ENCODE data around the gene NES.

The NES gene

DNA sequence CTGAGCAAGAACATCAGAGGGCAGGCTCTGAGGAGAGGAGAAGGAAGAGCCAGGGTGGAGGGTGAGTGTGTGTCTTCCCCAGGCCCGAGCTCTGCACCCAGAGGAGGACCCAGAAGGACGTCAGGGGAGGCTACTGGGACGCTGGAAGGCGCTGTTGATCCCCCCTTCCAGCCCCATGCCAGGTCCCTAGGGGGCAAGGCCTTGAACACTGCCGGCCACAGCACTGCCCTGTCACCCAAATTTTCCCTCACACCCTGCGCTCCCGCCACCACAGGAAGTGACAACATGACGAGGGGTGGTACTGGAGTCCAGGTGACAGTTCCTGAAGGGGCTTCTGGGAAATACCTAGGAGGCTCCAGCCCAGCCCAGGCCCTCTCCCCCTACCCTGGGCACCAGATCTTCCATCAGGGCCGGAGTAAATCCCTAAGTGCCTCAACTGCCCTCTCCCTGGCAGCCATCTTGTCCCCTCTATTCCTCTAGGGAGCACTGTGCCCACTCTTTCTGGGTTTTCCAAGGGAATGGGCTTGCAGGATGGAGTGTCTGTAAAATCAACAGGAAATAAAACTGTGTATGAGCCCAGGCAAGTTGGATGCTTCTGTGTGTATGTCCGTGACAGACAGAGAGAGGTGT lies 18.1 kb downstream of the NES start:
- no peak for TF ChIP-seq CTCF (conservative IDR thresholded peaks at IDR 0.05)
- no peak overlapping the region for H3K27ac ChIP-seq

GRCh38 chr1:156658496-156658895 lies 18.7 kb downstream of the NES start:
- no peak overlapping the region for H3K27ac ChIP-seq
- TF ChIP-seq CTCF (conservative IDR thresholded peaks at IDR 0.05), result no peak

- no peak overlapping the region for H3K27ac ChIP-seq
- peak; percentile 7 for TF ChIP-seq CTCF (conservative IDR thresholded peaks at IDR 0.05)
These were observed 19.4 kb downstream of the NES start for GRCh38 chr1:156657741-156658319.

DNA sequence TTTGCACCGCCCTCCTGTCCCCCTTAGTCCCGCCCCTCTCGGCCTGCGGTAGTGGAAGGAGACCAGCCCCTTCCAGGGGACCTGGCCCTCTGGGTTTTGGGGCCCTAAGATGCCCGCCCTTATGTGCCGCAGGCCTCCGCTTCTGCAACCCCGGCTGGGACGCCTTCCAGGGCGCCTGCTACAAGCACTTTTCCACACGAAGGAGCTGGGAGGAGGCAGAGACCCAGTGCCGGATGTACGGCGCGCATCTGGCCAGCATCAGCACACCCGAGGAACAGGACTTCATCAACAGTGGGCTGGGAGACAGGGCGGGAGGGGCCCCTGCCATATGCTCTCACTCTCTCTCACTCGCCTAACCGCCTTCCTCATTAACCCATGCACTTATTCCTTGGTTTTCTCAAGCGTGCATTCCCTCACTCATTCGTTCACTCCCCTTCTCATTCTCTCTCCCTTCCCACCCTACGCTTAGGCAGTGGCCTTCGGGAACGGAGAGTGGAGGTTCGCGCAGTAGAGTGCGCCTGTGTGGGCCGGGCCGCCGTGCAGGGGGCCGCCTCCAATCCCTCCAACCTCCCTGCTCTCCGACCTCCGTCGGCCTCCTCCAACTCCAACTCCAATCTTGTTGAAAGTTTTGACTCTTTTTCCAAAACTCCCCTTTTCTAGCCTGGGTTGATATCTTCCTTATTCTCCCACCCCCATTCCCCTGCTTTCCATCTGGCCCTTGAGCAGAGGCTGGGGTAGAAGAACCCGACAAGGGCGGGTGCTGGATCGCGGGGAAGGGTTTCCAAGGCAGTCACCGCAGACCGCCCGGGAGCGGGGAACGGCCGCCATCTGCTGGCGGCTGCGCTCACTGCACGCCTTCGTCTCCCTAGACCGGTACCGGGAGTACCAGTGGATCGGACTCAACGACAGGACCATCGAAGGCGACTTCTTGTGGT lies 20.1 kb downstream of the NES start:
- H3K27ac ChIP-seq, result no peak overlapping the region
- peak; percentile 97 for TF ChIP-seq CTCF (conservative IDR thresholded peaks at IDR 0.05)

GRCh38 chr1:156655904-156656516 lies 21.2 kb downstream of the NES start:
- H3K27ac ChIP-seq, result no peak overlapping the region
- TF ChIP-seq CTCF (conservative IDR thresholded peaks at IDR 0.05), result no peak

- no peak for TF ChIP-seq CTCF (conservative IDR thresholded peaks at IDR 0.05)
- H3K27ac ChIP-seq, result no peak overlapping the region
These were observed 21.9 kb downstream of the NES start for GRCh38 chr1:156655151-156655903.

Data from VCaP (cell line).